Smooth muscle cell (in vitro differentiated cells): Measurements from ENCODE around the gene FBXW2. TPM values are rescaled to one million over a fixed set of nuclear protein-coding genes. Genes with fewer than 3 reads are reported as not detected.

ENCODE experiments used
- DNase-seq: peaks from one replicate; lab custom pipeline; 2025; ENCODE audit not compliant: unreplicated experiment; lab: John Stamatoyannopoulos, UW
- H2AFZ ChIP-seq: fragments of 200-600 bp; sonication (generic); 2 replicates; pipeline ENCODE4 v1.6.0; 2016; ENCODE audit warnings: antibody characterized with exemption, low read depth, mild to moderate bottlenecking
- H3F3A ChIP-seq: fragments of 200-600 bp; sonication (generic); 2 replicates; pipeline ENCODE4 v1.6.0; 2017; ENCODE audit warnings: antibody characterized with exemption, low read depth
- H3K27ac ChIP-seq: fragments of 200-600 bp; sonication (generic); 2 replicates; pipeline ENCODE4 v1.5.1; 2016; ENCODE audit warnings: low read depth, mild to moderate bottlenecking
- H3K27me3 ChIP-seq: fragments of 200-600 bp; sonication (generic); 2 replicates; pipeline ENCODE4 v1.6.1; 2016; ENCODE audit warnings: low read depth, mild to moderate bottlenecking
- H3K36me3 ChIP-seq: fragments of 200-600 bp; sonication (generic); 2 replicates; pipeline ENCODE4 v1.5.1; 2016; ENCODE audit warnings: low read depth
- H3K4me1 ChIP-seq: fragments of 200-600 bp; sonication (generic); 2 replicates; pipeline ENCODE4 v1.5.1; 2016; ENCODE audit warnings: low read depth
- H3K4me2 ChIP-seq: fragments of 200-600 bp; sonication (generic); 2 replicates; pipeline ENCODE4 v1.6.0; 2016; ENCODE audit warnings: mild to moderate bottlenecking
- H3K4me3 ChIP-seq: fragments of 200-600 bp; sonication (generic); 2 replicates; pipeline ENCODE4 v1.5.1; 2016; ENCODE audit warnings: mild to moderate bottlenecking
- H3K79me2 ChIP-seq: fragments of 200-600 bp; sonication (generic); 2 replicates; pipeline ENCODE4 v1.6.0; 2016; ENCODE audit warnings: low read depth, mild to moderate bottlenecking
- H3K9ac ChIP-seq: fragments of 200-600 bp; sonication (generic); 2 replicates; pipeline ENCODE4 v1.6.0; 2016; ENCODE audit warnings: low read depth
- H3K9me3 ChIP-seq: fragments of 200-600 bp; sonication (generic); replicated peaks from 2 replicates; pipeline ENCODE4 v1.5.1; 2016; ENCODE audit warnings: low read depth
- H4K20me1 ChIP-seq: fragments of 200-600 bp; sonication (generic); 2 replicates; pipeline ENCODE4 v1.6.0; 2016; ENCODE audit warnings: low read depth
- CTCF ChIP-seq: fragments of 200-600 bp; sonication (generic); IDR thresholded peaks from 2 replicates; pipeline ENCODE4 v1.5.1; 2017; ENCODE audit warnings: borderline replicate concordance, mild to moderate bottlenecking, antibody characterized with exemption; ENCODE audit not compliant: insufficient read depth, poor library complexity, severe bottlenecking
- WGBS: methylation state at CpG from one replicate; pipeline ENCODE4 v1.1.7; 2016; ENCODE audit warnings: low lambda C conversion rate; 5-methylcytosine and 5-hydroxymethylcytosine counted together
- polyA plus RNA-seq: library from polyadenylated mRNA; unstranded; fragments of >200 nt; fragmentation: Nextera tagmentation; extraction: Ambion mirVana; gene quantifications from 2 replicates; pipeline ENCODE4 v1.2.1, GENCODE V29; 2016
- total RNA-seq: library from RNA; depleted of rRNA; stranded (reverse); fragments of >200 nt; gene quantifications from 2 replicates; pipeline ENCODE4 v1.2.3, GENCODE V29; 2014

Gene FBXW2
- total and polyA plus RNA-seq, 2 experiments from 2014 or later = 22.1 to 35.4 TPM

DNA sequence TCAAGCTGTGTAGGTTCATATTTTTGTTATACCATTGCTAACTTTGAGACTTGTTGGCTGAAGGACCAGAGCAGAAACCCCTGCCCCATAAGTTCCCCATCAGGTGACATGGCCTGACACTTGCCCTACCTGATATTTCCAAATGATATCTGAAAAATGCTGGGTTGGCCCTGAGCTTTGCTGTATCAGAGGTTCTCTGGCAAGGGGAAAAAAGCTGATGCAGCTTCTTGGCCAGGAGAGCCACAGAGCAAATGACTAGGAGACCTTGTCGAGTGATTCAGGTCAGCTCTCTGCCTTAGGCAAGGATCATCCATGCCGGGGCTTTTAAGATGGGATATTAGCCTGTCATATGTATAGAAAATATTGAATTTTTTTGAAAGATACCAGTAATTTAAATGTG, 76.0 kb downstream of the FBXW2 start:
- 66% methylated on average over 2 of the region's 2 CpGs for WGBS
- peaks cover 4% of the 10 kb centered on the region for H4K20me1 ChIP-seq
- H3K36me3 ChIP-seq = no peaks in the 10 kb centered on the region

DNA sequence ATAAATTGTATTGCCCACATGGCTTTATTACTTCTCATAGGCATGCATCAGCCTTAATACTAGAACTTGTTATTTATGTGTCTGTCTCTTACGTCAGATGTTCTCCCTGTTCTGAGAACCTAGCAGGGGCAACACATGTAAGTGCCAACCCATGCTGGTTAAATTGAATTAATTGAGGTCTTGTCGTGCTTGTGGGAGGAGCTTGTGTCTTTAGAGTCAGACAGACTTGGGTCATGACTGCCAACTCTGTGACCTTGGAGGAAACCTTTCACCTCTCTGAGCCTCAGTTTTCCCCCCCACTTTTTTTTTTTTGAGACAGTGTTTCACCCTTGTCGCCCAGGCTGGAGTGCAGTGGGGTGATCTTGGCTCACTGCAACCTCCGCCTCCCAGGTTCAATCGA, 76.7 kb downstream of the FBXW2 start:
- H3K27me3 ChIP-seq = peaks cover 10% of the 10 kb centered on the region
- H3K36me3 ChIP-seq = no peaks in the 10 kb centered on the region
- 89% methylated on average over 5 of the region's 5 CpGs for WGBS
- no peaks in the 10 kb centered on the region for H3K79me2 ChIP-seq
- H3F3A ChIP-seq = no peaks in the 10 kb centered on the region
- peaks cover 4% of the 10 kb centered on the region for H4K20me1 ChIP-seq
- no peak overlapping the region for H3K27ac ChIP-seq
- H2AFZ ChIP-seq = no peak overlapping the region
- H3K4me2 ChIP-seq = no peak overlapping the region
- peaks cover 7% of the 10 kb centered on the region for H3K4me1 ChIP-seq
- H3K9ac ChIP-seq = no peak overlapping the region
- no peaks in the 10 kb centered on the region for H3K9me3 ChIP-seq
- no peak for DNase-seq
- H3K4me3 ChIP-seq = no peak overlapping the region
- no peak for TF ChIP-seq CTCF

More for the DNA sequence above, 76.0 kb downstream of the FBXW2 start:
- Histone ChIP-seq H3K79me2 (no peaks in the 10 kb centered on the region), H3F3A (no peaks in the 10 kb centered on the region), H3K9me3 (no peaks in the 10 kb centered on the region), H3K4me1 (peaks cover 7% of the 10 kb centered on the region), H3K4me2 (no peak overlapping the region), H3K27ac (no peak overlapping the region), H3K4me3 (no peak overlapping the region), H3K27me3 (peaks cover 10% of the 10 kb centered on the region), H3K9ac (no peak overlapping the region), H2AFZ (no peak overlapping the region)
- no peak for DNase-seq
- TF ChIP-seq CTCF = no peak

GRCh38 chr9:120715389-120715924, 77.8 kb downstream of the FBXW2 start:
- H3K9ac ChIP-seq = no peak overlapping the region
- DNase-seq = no peak
- WGBS = 27% methylated on average over 14 of the region's 14 CpGs

More at GRCh38 chr9:120715389-120715924, 77.8 kb downstream of the FBXW2 start:
- Histone ChIP-seq H3F3A (no peaks in the 10 kb centered on the region), H3K4me2 (peak overlapping the region; percentile 94), H3K4me1 (peaks cover 7% of the 10 kb centered on the region), H4K20me1 (peaks cover 4% of the 10 kb centered on the region), H3K4me3 (peak overlapping the region; percentile 79), H3K9me3 (no peaks in the 10 kb centered on the region), H3K36me3 (no peaks in the 10 kb centered on the region), H2AFZ (peak overlapping the region; percentile 98), H3K27me3 (peaks cover 10% of the 10 kb centered on the region), H3K27ac (no peak overlapping the region), H3K79me2 (no peaks in the 10 kb centered on the region)
- no peak for TF ChIP-seq CTCF
